Measurements from ENCODE around the gene RTP3.

The RTP3 gene

DNA sequence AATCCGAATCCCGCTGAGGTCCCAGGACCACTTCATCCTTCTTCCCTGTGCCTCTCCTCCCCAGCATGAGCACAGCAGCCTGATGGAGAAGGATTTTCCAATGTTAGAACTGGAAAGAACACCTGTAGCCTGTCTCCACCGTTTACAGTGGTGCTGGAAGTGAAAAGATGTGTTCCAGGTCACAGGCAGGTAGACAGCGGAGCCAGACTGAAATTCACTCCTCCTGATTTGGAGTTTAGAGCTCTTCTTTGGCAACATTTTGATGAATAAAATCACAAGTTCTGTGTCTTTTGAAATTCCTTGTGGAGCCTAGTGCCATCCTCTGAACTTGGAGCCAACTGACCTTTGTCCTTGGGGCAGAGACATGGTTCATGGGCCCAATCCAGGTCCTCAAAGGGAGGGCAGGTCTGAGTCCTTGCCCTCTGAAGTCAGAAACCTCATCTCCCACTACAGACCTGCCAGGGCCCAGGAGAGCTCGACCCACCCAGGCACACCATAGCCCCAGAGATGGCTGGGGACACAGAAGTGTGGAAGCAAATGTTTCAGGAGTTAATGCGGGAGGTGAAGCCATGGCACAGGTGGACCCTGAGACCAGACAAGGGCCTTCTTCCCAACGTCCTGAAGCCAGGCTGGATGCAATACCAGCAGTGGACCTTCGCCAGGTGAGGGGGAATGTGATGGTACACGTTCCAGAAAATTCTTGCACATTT, at the start of gene RTP3:
Gene RTP3, plus strand, starts transcription at position 421 of the 710 bp plus-strand sequence. Its CDS starts 87 bp downstream, at position 508.
- no peak for DNase-seq

DNA sequence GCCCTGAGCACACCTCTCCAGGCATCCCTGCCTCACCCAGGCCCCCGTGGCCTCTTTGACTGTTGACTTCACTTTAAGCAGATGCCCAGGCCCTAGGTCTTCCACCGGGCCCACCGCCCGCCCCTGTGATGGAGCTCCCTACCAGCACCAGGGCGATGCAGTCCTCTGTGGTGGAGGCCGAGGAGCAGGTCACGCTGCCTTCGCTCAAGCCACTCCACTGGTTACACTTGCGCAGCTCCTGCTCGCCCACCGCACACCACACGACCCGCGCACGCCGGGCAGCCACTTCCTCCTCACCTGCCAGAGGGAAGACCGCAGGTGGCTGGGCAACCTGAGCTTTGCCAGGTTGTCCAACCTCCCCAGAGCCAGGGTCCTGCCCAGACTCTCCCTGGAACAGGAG, 49.1 kb upstream of the RTP3 start:
- DNase-seq = no peak

DNA sequence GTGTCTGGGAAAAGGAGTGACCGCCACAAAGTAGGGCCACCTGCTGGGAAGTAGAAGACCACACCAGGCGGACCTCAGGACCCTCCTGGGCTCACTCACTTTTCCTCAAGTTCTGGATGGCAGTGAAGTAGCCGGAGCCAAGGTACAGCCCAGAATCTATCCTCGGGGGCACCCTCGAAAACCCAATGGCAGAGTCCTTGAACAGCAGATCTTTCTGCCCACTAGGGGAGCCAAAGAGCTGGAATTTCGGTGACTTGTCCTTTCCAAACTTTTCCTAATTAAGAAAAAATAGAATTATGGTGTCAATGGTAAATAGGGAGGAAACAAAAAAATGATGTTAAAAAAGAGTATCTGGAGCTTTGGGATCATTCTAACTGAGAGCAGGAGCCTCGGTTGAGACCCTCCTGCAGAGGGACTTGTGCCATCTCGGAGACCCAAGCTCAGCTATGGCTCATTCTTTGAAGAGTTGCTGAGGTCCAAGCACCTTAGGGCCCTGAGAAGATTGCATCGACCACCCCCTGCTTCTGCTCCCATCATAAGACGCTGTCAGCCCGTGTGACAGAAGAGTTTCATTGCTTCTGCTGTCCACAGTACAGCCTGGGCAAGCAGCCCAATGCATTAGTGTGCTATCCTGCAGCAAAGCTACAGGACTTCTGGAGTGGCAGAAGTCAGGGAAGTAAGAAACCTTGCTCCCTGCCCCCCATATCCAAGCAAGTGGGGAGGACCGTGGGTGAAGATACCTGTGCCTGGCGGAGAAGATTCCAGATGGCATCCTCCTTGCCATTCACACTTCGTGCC, 47.8 kb upstream of the RTP3 start:
- DNase-seq = no peak

DNA sequence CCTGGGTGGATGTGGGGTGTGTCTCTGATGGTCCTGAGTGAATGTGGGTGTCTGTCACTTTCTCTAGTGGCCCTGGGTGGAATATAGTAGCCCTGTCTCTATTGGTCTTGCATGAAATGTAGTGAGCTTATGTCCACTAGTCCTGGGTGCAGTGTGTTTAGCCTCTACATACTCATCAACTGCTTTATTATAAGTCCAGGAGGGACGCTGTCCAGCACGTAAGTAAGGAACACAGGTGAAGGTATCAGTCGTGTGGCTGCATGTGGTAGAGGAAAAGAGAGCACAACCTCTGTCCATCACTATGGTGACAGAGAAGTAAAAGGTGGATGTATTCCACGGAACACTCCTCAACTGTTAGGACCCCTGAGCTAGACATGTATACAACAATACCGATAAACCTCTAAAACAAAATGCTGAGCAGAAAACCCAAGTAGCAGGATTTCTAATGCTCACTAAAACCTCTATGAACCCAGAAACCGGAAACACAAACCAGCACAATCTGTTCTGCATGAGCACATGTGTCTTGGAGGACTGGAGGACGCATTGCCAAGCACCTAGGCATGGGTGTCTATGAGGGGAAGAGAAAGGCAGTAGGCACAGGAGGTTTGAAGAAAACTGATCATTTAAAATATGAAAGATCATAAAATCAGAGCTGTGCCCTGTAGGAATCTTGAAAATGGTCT, 44.1 kb upstream of the RTP3 start:
- no peak for DNase-seq

DNA sequence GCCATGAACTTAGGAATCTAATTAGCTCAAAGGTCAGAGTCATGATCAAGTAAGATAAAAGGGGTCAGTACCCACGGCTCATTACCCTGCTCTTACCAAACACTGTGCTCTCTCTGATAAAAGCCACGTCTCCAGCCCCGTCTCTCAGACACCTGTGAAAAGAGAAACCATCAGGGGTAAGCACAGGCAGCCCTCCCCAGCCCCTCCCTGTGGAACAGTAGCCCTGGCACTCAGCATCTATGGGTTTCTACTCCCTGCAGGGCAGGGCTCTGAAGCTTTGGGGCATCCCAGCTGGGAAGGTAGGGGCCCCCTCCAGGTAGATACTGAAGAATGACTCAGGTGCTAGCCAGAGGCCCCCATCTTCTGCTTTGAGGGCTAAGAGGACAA, 43.6 kb upstream of the RTP3 start:
- DNase-seq = no peak

DNA sequence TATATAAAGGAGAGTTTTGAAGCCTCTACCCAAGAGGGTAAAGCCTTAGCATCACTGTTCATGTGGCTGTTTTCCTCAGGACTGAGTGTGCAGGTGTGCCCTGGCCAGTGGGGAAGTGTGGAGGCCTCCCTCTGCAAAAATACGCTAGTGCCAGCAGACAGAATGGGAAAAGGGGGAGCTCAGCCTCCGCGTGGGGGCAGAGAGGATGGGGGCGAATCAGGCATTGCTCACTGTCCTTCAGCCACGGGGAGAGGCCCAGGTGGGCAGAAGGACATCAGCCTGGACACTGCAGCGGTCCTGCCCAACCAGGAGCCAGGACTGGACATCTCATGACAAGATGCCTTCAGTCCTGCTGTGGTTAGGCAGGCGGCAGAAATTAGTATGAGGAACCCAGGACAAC, 43.2 kb upstream of the RTP3 start:
- no peak for DNase-seq

DNA sequence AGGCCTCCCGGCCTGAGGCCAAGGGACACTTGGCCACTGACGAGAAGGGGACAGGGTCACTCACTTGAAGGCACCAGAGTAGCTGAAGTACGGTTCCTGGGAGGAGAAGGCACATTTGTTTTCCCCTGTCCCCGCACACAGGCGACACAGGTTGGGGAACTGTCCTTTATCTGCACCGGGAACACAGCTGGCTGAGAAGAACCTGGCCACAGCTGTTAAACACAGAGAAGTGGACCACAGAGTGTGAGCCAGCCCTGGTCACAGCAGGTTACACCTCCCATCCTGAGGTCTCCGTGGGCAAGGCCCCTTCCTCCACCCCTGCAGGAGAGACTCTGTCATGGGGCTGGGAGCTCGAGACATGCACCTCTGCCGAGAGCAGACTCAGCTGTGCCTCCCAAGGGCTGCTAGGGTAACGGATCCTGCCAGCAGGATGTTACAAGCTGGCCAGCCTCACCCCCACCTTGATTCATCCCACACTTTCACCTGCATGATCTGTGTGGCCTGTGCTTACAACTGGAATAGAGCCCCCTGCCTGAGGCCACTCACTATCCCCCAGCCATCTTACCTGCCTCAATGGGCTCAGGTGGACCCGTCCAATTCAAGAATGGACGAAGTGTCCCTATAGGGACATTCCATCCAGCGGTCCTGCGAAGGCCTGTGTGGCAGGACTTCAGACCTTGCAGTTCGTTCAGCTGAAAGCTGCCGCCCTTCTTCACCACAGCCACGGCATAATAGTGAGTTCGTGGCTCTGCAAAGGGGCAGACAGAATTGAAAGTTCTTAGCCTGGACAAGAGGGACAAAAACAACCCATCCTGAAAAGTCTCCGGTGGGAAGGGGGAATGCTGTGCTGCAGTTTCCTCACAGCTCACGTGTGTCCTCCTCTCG, 42.3 kb upstream of the RTP3 start:
- DNase-seq = no peak

DNA sequence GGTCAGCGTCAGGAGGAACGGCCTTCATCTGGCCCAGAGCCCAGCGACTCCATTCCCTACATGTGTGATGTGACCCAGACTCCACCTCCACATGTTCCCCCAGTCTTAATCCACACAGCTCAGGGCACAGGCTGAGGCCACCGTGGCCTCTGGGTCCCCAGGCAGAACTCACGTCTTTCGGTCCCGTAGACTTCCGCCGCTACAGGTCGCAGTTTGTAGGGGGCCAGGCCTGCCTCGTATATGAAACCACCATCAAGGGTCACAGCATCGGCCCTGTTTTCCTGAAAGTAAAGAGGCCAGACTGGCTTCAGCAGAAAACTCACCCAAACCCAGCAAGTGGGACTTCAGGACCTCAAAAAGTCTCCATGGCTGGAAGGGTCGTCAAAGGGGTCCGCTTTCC, 41.7 kb upstream of the RTP3 start:
- no peak for DNase-seq

DNA sequence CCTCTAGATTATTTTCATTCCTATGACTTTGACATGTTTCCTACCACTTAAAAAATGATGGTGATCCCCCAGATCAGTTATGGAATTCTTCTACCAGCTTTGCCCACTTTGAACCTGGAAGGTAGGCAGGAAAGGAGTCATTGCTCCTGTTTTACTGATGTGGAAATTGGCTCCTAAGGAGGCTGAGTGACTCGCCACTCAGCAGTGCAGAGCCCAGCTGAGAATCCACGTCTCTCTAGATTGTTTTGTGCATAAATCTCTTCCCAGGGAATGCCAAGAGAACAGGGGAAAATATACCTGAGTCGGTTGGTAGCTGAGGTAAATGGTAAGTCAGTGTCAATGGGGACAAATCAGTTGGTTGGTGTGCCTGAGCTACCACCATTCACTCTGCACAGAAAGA, 37.7 kb upstream of the RTP3 start:
- no peak for DNase-seq

DNA sequence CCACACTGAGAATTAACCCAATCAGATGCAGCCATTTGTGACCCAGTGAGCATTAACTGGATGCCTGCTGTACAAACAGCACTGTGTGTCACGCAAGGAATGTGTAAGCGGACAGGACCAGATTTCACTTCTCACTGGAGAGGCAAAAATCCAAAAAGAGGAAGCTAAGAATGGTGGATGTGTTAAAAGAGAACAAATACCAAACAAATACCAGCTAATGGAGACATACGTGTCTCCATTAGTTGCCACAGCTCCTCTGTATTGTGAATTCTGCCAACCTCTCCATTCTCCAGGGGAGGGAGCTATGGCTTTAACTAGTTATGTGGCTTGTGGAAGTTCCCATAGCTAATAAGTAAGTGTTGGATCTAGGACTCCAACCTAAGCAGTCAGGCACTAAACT, 35.7 kb upstream of the RTP3 start:
- no peak for DNase-seq

DNA sequence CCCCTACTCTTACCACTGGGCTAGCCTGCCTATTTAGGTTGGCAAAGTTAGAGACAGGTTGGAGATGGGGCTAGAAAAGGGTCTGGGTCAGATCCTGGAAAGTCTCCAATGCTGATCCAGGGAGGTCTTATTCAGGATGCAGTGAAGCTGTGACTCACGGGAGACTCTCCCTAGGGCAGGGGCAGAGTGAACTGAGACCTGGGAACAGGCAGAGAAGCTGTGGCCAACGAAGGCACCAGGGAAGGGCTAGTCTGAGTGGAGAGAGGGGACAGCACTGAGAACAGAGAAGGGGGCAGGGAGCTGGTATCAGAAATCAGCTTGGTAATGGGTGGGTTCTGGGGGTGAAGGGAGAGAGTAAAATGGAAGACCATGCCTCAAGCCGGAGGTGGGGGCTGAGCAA, 35.3 kb upstream of the RTP3 start:
- no peak for DNase-seq

DNA sequence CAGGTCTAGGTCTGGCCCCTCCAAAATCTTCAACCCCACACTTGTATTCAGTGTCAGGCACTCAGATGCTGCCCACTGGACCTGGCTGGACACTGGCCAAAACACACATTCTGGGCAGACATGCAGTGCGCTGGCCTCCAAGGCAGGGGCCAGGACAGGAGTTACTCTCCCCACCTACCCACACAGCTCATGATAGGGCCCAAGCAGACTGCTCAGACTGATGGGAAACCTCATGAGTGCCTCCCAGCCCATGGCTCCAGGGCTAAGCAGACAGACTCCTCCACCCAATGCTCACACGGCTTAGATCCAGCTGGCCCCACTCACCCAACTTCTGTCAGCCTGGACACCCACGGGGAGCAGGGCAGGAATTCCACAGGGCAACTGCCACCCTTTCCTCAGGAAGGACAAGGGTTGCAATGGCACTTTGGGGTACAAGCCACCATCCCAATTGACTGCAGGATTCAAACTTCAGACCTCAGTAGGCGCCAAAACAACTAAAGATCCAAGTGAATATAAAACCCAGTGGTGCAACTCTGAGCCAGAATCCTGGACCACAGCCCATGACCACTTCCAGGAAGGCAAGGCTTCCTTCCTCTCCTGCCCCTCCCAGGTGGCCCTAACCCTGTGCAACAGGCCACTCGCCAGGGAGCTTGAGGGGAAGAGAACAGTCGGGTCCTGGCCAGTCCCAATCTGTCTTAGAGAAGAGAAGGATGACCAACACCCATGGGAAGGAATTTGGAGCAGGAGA, 34.5 kb upstream of the RTP3 start:
- no peak for DNase-seq

DNA sequence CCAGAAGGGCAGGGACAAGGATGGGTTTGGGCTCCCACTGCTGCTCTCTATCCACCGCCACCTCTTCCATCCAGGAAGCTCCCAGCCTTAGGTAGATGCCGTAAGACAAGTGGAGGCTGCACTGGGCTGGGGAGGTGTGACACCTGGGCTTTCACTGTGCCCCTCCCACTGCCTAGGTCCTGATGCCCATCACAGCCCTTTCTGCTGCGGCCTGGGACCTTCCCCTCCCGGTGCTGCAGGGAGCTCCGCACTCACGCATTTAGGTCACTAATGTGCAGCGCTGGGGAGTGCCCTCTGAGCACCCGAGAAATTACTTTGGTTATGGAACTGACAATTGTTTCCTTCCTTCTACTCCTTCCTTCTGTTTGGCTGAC, 33.9 kb upstream of the RTP3 start:
- DNase-seq = no peak

DNA sequence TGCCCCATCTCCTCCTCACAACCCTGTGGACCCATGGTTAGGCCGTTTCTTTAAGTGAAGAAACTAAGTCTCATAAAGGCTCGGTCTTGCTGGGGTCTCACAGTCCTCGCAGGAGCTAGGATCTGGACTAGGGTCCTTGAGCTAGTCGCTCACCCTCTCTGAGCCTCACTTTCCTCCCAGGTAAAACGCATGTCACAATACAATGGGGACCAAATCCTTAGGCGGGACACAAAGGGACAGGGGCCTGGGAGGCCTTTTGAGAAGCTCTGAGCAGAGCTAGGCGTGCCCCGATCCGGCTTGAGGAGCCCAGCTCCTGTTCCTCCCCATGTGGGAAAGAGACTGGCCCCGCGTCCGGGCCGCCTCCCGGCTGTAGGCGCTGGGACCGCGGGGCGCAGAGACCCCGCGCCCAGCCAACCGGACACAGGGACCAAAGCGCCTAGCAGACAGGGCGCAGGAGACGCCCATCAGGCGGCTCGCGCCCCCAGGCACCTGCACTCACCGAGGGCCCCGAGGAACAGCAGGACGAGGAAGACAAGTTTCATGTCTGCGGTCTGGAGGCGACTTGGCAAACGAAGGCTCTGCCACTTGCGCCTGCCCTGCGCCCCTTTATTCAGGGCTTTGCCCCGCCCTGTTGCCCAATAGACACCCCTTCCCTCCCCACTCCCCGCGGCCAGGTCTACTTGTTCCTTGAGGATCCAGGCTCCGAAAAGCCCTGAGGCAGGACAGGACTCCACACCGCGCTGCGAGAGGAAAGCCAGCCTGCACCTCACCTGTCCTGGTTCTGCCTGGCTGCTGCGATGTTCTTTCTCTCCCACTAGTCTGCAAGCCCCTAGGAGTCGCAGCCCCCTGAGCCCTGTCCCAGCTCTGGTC, 33.2 kb upstream of the RTP3 start, which contains the start of gene LTF:
Gene LTF, minus strand, starts transcription at position 580 of the 870 bp plus-strand sequence. Its CDS starts 38 bp downstream, at position 542.
- DNase-seq = no peak

DNA sequence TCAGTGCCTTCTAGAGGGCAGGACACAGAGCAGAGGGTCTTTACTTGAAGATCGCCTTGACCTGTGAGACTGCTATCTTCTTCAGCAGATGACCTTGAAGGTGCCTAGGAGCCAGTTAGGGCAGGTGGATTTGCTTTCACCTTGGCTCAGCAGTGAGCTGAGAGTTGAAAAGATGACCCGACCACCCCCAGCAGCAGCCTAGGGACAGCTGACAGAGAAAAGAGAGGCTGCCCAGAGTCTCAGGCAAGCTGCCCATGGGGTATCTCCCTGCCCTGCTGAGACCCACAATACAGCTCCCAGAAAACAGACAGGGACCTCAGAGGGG, 32.6 kb upstream of the RTP3 start:
- DNase-seq = no peak

DNA sequence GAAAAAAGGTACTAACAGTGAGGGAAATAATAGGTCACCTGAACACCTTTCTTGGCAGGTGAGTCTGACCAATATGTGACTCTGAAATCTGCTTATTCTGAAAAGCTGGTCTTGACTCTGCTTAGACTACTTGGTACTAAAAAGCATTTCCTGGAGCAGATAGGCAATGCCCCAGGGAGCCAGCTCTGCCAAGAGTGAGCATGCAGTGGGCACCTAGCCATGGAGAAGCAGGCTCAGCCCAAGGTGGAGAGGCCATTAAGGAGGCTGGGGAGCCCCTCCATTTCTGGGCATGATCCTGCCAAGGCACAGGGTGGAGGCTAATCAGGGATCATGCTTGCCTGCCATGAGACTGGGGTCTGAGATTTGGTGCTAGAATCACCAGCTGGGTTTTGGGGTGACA, 31.5 kb upstream of the RTP3 start:
- no peak for DNase-seq

DNA sequence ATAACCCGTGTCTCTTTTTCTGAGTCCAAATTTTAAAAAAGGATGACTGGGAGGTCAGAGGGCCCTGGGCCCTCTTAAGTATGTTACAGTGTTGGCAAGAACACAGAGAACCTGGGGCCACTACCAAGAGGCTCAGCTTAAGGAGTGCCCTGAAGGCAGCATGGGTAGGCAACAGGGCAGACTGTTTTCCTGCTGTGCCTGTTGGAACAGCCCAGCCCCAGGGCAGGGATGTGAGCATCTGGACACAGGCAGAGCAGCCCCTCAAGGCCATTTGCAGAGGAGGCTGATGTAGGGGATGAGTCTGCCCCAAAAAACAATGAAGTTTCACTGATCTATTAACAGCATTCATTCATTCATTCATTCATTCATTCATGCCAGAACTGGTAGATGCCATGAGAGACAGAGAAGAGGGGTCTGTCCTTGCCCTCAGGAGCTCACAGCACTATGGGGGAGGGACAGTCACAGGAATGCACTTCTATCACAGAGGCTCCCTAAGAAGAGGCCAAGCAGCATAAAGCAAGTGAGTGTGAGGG, 30.8 kb upstream of the RTP3 start:
- no peak for DNase-seq

DNA sequence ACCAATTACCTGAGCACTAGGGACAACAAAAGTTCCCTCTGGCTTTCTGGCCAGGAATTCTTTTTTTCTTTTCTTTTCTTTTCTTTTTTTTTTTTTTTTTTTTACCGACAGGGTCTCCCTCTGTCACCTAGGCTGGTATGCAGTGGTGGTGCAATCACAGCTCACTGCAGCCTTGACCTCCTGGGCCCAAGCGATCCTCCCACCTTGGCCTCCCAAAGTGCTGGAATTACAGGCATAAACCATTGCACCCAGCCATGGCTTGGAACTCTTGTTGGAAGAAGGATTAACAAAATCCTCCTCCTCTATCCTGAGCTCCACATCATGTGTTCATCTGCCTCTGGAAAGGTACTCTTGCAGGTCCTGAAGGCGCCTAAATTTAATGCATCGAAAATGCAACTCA, 30.2 kb upstream of the RTP3 start:
- no peak for DNase-seq

DNA sequence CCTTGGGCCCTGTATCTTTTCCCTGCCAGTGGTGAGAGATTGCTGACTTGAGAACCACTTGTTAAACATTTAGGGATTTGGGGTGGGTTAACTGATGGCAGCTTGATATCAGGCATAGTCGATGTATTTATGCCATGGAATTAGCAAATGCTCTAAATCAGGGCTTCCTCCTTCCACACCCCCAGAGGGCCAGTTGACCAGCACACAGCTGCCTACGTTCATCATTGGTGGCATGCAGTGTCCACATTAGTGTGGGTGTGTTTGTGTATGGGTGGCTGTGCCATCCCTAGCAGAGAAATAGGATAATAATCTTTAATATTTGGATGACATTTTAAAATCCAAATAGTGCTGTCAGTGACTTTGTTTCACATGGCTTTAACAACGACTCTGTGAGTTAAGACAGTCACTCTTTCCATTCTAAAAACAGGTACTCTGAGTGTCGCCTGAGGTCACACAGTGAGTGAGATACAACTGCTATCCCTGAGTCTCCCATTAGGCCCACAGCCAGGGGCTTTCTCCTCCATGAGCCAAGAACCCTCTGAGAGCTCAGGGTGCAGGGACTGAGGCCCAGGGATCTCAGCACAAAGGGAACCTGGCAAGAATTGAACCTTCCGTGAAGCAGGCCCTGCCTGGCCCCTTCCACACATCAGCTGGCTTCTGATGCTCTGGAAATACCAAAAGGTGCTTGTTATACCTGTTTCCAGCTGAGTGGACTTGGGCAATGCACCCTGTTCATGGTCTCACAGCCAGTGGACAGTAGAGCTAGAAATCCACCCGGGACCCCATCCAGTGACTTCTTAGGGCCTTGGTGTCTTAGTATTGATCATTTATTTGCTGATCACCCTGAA, 28.8 kb upstream of the RTP3 start:
- no peak for DNase-seq

Data from stimulated activated CD4-positive, alpha-beta T cell treated with anti-CD3 and anti-CD28 coated beads, Interleukin-12 subunit alpha, Interleukin-12 subunit beta, amount 100 ng/mL, for 4 hours (primary cell).